HG03575 (cell line): ENCODE results near the gene GATC.

Experiments used
- ATAC-seq: cut with Tn5 transposase; IDR thresholded peaks from one replicate; pipeline ENCODE4 v1.9.1; 2021; ENCODE audit not compliant: unreplicated experiment, insufficient number of reproducible peaks, low FRiP score; ENCODE audit errors: extremely low read depth

The GATC gene

GRCh38 chr12:120445911-120446843, at the start of gene GATC, which contains the start of gene TRIAP1:
Gene GATC, plus strand, starts transcription at chr12:120446444. Its CDS starts 37 bp downstream, at chr12:120446481.
Gene TRIAP1, minus strand, starts transcription at chr12:120446384. Its CDS starts 12 bp downstream, at chr12:120446372.
- no peak for ATAC-seq

GRCh38 chr12:120397824-120398540, 48.3 kb upstream of the GATC start:
- no peak for ATAC-seq

- no peak for ATAC-seq
Observed at GRCh38 chr12:120399531-120399930, 46.7 kb upstream of the GATC start.

- ATAC-seq = no peak
Observed at GRCh38 chr12:120402217-120402616, 44.0 kb upstream of the GATC start.

- ATAC-seq = no peak
Observed at GRCh38 chr12:120403869-120404268, 42.4 kb upstream of the GATC start.

GRCh38 chr12:120404271-120404670, 42.0 kb upstream of the GATC start:
- ATAC-seq = no peak

GRCh38 chr12:120406069-120406468, 40.2 kb upstream of the GATC start:
- ATAC-seq = no peak

- no peak for ATAC-seq
Observed at GRCh38 chr12:120406553-120406952, 39.7 kb upstream of the GATC start.

- no peak for ATAC-seq
Observed at GRCh38 chr12:120408771-120409170, 37.5 kb upstream of the GATC start.

GRCh38 chr12:120412421-120412820, 33.8 kb upstream of the GATC start:
- ATAC-seq = no peak

GRCh38 chr12:120413901-120414695, 32.1 kb upstream of the GATC start:
- no peak for ATAC-seq

GRCh38 chr12:120416490-120417216, 29.6 kb upstream of the GATC start:
- ATAC-seq = no peak

GRCh38 chr12:120417917-120418580, 28.2 kb upstream of the GATC start:
- ATAC-seq = no peak

- no peak for ATAC-seq
Observed at GRCh38 chr12:120421701-120422100, 24.5 kb upstream of the GATC start.

- ATAC-seq = no peak
Observed at GRCh38 chr12:120422892-120423456, 23.3 kb upstream of the GATC start.

GRCh38 chr12:120425797-120426196, 20.4 kb upstream of the GATC start:
- no peak for ATAC-seq

GRCh38 chr12:120428597-120429229, 17.5 kb upstream of the GATC start:
- no peak for ATAC-seq
